NCI-H2107 treated with DMSO at 0.1 percent for 48 hours (cell line): ENCODE measurements around the gene FGF22.
"Not testable (repeated sequence)": the region's sequence is repeated elsewhere in the genome, so short reads cannot be mapped to it uniquely, and the experiment has no call there.

Experiments used
- DNase-seq: peaks from one replicate; lab custom pipeline; 2025; ENCODE audit not compliant: unreplicated experiment; lab: John Stamatoyannopoulos, UW

FGF22 gene

DNA sequence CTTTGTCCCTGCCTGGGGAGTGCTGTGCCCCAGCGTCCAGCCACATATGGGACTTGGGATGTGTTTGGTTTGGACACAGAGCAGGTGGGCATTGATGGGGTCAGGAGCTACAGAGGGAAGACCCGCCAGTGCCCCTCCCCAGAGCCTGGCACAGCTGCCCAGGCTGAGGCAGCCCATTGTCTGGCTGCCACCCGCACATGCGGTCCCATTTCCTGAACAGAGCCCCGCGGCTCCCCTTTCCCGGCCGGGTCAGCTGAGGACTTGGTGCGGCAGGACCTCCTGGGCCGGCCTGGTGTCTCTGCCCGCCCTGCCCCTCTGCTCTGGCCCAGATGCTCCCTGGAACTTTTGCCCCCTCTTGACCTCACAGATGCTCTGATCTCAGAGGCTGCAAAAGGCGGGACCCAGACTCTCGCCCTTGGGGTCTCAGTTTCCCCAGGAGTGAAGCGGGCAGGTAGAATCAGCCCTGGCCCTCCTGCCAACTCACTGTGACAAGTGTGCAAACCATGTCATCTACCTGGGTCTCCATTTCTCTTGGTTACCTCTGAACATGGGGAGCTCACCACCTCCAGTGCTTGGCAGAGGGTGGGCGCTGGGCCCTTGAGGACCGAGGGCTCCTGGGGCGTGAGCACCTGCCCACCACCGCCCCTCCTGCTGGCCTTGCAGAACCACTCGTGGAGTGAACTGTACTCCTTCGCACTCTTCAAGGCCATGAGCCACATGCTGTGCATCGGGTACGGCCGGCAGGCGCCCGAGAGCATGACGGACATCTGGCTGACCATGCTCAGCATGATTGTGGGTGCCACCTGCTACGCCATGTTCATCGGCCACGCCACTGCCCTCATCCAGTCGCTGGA is 32.2 kb upstream of the FGF22 start:
- no peak for DNase-seq

GRCh38 chr19:608155-609003 is 31.3 kb upstream of the FGF22 start:
- DNase-seq = no peak

- no peak for DNase-seq
Observed at GRCh38 chr19:609004-609346, 30.7 kb upstream of the FGF22 start.

GRCh38 chr19:610071-610800 is 29.4 kb upstream of the FGF22 start:
- no peak for DNase-seq

DNA sequence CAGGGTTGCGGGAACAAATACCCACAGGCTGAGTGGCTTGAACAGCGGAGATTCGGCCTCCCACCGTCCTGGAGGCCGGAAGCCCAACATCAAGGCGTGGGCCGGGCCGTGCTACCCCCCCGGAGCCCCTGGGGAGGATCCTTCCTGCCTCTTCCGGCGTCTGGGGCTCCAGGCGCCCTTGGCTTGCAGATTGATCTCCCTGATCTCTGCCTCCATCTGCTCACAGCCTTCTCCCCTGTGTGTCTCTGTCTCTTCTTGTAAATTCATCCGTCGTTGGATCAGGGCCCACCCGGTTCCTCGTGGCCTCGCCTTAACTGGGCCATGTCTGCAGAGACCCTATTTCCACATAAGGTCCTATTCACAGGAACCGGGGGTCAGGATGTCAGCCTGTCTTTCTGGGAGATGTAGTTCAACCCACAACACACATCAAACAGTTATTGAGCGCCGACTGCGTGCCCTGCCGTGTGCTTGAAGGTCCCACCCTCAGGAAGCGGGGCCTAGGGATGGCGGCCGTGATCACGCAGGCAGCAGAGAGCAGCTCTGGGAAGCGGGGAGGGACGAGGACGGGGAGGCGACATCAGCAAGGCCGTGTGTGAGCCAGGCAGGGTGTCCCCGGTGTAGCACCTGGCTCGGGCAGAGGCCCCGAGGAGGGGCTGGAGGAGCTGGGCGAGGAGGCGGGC is 28.7 kb upstream of the FGF22 start:
- peak; percentile 73 for DNase-seq

DNA sequence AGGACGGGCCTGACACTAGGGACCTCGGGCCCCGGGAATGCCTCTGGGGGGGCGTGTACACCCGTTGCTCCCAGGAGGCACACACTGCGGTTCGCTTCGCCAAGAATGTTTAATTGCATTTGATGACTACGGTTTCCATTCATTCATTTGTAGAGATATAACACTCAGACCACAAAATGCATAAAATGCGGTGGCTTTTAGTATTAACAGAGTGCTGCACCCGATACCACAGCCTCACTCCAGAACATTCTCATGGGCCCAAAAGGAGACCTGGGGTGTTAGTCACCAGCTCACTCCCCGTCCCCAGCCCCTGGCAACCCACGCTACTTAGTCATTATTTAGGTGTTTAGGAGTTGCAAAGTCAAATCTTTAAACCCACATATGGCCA is 28.2 kb upstream of the FGF22 start:
- DNase-seq = peak; percentile 73

- no peak for DNase-seq
Observed at GRCh38 chr19:612941-613340, 26.7 kb upstream of the FGF22 start.

DNA sequence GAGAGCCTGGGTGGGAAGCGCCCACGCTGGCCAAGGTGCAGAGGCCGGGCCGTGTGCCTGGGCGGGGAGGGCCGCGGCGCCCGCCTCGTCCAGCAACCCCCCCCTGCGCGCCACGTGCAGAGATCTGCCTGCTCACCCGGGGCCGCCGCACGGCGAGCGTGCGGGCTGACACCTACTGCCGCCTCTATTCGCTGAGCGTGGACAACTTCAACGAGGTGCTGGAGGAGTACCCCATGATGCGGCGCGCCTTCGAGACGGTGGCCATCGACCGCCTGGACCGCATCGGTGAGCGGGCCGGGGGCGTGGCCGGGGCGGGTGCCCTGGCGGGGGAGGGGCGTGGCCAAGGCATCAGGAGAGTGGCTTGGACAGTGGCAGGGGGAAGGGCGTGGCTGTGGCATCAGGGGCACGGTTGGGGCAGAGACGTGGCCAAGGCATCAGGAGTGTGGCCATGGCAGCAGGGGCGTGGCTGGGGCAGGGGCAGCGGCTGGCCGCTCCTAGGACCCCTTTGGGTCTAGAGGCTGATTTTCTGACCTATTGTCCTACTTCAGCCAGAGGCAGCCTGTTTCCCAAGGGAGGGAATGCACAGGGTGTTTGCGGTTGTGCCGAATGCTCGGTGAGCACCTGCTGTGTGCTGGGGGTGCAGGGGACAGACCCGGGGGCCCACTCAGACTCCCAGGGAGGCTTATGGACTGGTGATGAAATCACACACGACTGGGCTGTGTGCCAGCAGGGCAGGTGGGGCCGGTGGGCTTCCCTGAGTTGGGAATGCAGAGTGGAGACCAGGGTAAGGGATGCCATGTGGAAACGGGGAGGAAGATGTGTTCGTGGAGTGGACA is 25.7 kb upstream of the FGF22 start:
- no peak for DNase-seq

- no peak for DNase-seq
Observed at GRCh38 chr19:615619-616018, 24.1 kb upstream of the FGF22 start.

DNA sequence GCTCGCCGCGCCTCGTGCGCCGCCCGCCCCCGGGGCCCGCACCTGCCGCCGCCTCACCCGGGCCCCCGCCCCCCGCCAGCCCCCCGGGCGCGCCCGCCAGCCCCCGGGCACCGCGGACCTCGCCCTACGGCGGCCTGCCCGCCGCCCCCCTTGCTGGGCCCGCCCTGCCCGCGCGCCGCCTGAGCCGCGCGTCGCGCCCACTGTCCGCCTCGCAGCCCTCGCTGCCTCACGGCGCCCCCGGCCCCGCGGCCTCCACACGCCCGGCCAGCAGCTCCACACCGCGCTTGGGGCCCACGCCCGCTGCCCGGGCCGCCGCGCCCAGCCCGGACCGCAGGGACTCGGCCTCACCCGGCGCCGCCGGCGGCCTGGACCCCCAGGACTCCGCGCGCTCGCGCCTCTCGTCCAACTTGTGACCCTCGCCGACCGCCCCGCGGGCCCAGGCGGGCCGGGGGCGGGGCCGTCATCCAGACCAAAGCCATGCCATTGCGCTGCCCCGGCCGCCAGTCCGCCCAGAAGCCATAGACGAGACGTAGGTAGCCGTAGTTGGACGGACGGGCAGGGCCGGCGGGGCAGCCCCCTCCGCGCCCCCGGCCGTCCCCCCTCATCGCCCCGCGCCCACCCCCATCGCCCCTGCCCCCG is 23.5 kb upstream of the FGF22 start:
- no peak for DNase-seq

DNA sequence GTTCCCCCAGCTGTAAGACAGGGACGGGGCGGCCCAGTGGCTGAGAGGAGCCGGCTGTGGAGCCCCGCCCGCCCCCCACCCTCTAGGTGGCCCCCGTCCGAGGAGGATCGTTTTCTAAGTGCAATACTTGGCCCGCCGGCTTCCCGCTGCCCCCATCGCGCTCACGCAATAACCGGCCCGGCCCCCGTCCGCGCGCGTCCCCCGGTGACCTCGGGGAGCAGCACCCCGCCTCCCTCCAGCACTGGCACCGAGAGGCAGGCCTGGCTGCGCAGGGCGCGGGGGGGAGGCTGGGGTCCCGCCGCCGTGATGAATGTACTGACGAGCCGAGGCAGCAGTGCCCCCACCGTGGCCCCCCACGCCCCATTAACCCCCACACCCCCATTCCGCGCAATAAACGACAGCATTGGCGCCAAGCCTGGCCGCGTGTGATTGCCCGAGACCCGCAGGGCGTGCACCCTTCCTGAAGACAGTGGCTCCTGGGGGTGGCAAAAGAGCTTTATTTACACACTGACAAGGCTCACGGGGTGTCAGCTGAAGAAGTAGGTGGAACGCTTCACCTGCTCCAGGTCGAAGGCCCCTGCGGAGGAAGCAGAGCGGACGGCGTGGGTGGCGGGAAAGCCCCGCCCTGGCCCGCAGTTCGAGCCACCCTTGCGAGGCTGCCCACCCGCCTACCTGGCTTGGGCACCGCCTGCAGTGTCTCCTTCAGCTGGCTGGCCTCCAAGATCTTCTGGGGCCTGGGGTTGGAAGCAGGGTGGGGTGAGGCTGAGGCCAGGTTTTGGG is 22.7 kb upstream of the FGF22 start:
- no peak for DNase-seq

DNA sequence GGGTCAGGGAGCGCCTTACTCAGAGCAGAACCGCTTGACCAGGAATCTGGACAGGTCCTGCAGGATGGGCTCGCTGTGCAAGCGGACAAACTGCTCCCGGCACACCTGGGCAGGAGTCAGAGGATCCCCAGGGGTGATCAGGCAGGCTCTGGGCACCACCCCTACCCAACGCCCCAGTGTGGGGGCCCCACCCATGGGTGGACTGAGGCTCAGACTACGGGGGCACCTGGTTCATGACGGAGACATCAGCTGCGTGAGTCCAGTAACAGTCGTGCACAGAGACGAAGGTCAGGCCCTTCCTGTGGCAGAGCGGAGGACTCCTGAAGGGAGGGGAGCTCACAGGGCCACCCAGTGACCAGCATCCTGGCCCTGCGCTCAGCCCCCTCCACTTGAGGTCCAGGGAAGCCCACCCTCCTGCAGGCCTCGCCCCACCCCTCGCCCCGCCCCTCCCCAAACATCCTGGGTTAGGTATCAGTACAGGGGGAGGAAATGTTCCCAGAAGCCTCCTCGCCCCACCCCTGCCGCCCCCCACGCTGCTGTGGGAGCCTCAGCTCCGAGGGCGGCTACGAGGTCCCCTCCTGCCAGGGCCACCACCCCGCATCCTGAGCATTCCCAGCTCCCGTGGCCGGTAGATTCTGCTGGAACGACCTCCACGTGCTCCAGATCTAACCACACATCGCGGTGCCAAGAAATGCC is 22.0 kb upstream of the FGF22 start:
- DNase-seq = no peak

DNA sequence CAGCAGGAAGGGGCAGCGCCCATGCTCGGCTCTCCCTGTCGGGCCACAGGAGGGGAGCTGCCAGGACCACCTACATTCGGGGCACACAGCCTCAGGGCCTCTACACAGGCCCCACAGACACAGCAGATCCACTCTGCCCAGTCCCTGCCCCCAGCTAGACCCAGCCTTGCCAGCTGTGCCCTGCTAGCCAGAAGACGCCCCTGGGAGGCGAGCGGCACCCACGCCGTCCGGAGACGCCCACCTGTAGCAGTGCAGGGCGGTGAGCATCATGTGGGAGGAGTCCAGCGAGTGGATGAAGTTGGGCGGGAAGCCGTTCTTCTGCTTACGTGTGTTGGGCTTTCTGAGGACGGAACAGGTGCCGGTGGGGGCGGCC is 21.4 kb upstream of the FGF22 start:
- no peak for DNase-seq

- no peak for DNase-seq
Observed at GRCh38 chr19:618674-619285, 20.9 kb upstream of the FGF22 start.

GRCh38 chr19:619286-620002 is 20.2 kb upstream of the FGF22 start:
- no peak for DNase-seq

- DNase-seq = no peak
Observed at GRCh38 chr19:620166-620862, 19.4 kb upstream of the FGF22 start.

- not testable (repeated sequence) for DNase-seq
Observed at GRCh38 chr19:621191-621590, 18.5 kb upstream of the FGF22 start.
